Activated naive CD4-positive, alpha-beta T cell treated with Interleukin-2 at 50 U/mL for 16 hours (primary cell): ENCODE results near the gene TCF12.

Source experiments
- DNase-seq: peaks from one replicate; pipeline ENCODE4 v3.0.0-alpha.2; 2020

Gene TCF12

GRCh38 chr15:56918046-56918938 lies at the start of gene TCF12:
TSS of gene TCF12 (plus strand) at chr15:56918644. CDS start at chr15:56919914, 1,270 bp downstream.
- DNase-seq = peak; percentile 91

- DNase-seq = peak; percentile 19
Observed at GRCh38 chr15:56869573-56869972, 48.9 kb upstream of the TCF12 start.

- DNase-seq = no peak
Observed at GRCh38 chr15:56871185-56871584, 47.3 kb upstream of the TCF12 start.

GRCh38 chr15:56871867-56872266 lies 46.6 kb upstream of the TCF12 start:
- DNase-seq = no peak

GRCh38 chr15:56877255-56877970 lies 41.0 kb upstream of the TCF12 start:
- no peak for DNase-seq

GRCh38 chr15:56879502-56879901 lies 38.9 kb upstream of the TCF12 start:
- no peak for DNase-seq

GRCh38 chr15:56883088-56883487 lies 35.4 kb upstream of the TCF12 start:
- no peak for DNase-seq

GRCh38 chr15:56886363-56886931 lies 32.0 kb upstream of the TCF12 start:
- DNase-seq = peak; percentile 3

GRCh38 chr15:56886932-56887781 lies 31.3 kb upstream of the TCF12 start:
- DNase-seq = peak; percentile 82

GRCh38 chr15:56887782-56888438 lies 30.5 kb upstream of the TCF12 start:
- no peak for DNase-seq

- no peak for DNase-seq
Observed at GRCh38 chr15:56890038-56890437, 28.4 kb upstream of the TCF12 start.

GRCh38 chr15:56891852-56892440 lies 26.5 kb upstream of the TCF12 start:
- no peak for DNase-seq

GRCh38 chr15:56892659-56893363 lies 25.6 kb upstream of the TCF12 start:
- no peak for DNase-seq

GRCh38 chr15:56893364-56893678 lies 25.1 kb upstream of the TCF12 start:
- DNase-seq = no peak

- DNase-seq = no peak
Observed at GRCh38 chr15:56894601-56895000, 23.8 kb upstream of the TCF12 start.

- DNase-seq = no peak
Observed at GRCh38 chr15:56901931-56902330, 16.5 kb upstream of the TCF12 start.

- no peak for DNase-seq
Observed at GRCh38 chr15:56906766-56907165, 11.7 kb upstream of the TCF12 start.

- no peak for DNase-seq
Observed at GRCh38 chr15:56910801-56911200, 7.6 kb upstream of the TCF12 start.

GRCh38 chr15:56913241-56913640 lies 5.2 kb upstream of the TCF12 start:
- DNase-seq = no peak

GRCh38 chr15:56913670-56914069 lies 4.8 kb upstream of the TCF12 start:
- DNase-seq = no peak

- DNase-seq = no peak
Observed at GRCh38 chr15:56915888-56916287, 2.6 kb upstream of the TCF12 start.
